Activated CD4-positive, alpha-beta T cell treated with anti-CD3 and anti-CD28 coated beads, Interleukin-10, Interleukin-2, amounts not matched to agents 100 ng/mL and 50 ng/mL, durations not matched to agents 16 hours and 8 hours (primary cell): ENCODE measurements around the gene LACRT.
A peak's percentile ranks its signal among the peaks of the same experiment; 100 is the strongest.
"Not testable (repeated sequence)": the region's sequence is repeated elsewhere in the genome, so short reads cannot be mapped to it uniquely, and the experiment has no call there.

Source experiments
- DNase-seq: peaks from one replicate; pipeline ENCODE4 v3.0.0-alpha.2; 2020

LACRT gene

GRCh38 chr12:54634795-54635194, at the start of gene LACRT:
TSS of gene LACRT (minus strand) at chr12:54634895. CDS start at chr12:54634841, 54 bp downstream.
- no peak for DNase-seq

- DNase-seq = no peak
These were observed 48.7 kb upstream of the LACRT start for GRCh38 chr12:54683398-54683797.

DNA sequence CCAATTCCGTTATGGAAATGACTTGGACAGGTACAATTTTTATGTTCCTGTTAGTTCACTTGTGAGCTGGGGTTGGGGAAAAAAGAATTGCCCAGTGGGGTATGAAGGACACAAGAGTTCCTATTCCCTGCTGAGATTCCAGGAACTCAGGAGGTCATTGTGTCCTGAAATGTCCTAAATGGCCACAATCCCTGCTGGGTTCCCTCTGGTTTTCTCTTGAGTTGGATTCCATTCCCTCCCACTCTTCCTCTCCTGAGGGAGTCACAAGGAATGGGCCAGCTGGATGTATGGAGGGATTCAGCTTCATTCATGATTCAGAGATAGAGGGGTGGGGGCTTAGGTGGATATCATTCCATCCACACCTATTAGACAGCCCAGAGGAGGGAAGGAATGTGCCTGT, 48.0 kb upstream of the LACRT start:
- no peak for DNase-seq

GRCh38 chr12:54680374-54680773, 45.7 kb upstream of the LACRT start:
- DNase-seq = peak; percentile 37

DNA sequence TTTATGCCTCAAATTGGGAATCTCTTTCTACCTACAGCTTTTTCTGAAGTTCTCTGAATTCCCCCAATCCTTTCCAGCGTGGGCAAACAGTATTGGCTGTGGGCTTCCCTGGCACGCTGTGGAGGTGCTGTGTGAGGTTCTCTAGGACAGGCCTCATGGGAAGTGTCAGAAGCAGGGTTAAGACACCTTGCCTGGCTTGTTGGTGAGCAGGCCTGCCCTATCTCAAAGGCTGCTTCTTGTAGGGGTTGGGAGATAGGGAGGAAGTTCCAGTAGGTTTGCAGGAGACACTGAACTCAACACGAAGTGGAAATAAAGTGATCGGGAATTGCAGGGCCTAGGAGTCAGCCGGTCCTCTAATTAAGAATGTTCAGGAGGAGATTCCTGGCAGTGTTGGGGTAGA, 43.4 kb upstream of the LACRT start:
- DNase-seq = no peak

DNA sequence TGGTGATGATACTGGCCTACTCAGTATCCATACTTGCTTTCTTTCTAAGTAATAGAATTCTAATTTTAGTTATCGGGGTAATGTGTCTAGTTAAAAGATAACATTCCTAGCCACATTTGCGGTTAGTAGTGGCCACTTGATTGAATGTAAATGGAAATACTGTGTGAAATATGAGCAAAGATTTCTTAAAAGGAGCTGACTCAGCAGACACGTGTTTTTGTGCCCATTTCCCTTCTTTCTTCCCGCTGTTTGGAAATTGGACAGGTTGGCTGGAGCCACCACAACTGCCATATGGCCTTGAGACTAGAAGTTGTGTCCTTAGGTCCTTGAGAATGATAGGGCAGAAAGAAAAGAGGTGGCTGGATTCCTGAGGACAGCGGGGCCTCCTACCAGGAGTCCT, 33.2 kb upstream of the LACRT start:
- no peak for DNase-seq

DNA sequence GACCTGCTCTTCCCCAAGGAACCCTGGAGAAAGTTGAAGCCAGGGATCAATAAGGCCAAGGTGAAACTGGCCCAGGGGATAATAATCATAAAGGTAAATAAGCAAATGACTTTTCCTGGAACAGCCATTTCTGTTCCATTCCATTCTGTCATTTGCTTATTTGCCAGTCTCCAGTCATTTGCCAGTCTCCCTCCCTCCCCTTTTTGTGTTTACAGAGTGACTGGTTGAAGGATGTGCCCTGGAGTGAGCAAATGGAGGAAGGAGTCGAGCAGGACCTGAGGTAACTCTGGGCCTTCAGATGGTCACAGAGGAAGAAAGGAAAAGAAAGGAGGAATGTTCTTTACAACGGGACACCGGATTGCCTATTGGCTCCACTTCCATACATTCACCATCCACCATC, 31.3 kb upstream of the LACRT start:
- no peak for DNase-seq

DNA sequence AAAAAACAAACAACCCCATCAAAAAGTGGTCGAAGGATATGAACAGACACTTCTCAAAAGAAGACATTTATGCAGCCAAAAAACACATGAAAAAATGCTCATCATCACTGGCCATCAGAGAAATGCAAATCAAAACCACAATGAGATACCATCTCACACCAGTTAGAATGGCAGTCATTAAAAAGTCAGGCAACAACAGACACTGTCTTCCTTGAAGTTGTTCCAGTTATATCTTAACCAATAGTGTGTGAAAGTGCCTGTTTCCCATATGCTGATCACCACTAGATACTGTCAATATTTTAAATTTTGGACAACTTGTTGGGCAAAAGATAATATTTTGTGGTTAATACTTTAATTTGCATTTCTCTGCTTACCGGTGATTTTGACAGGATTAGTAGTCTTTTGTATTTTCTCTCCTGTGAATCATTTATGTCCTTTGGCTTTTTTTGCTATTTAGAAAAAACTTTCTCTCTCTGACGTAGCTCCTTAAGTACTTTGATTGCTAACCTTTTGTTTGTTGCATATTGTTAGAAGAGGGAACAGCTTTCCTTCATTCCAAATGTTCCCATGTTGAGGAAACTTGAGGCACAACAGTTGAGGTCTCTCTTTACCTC, 30.4 kb upstream of the LACRT start:
- DNase-seq = not testable (repeated sequence)

- DNase-seq = no peak
These were observed 28.9 kb upstream of the LACRT start for GRCh38 chr12:54663603-54664002.

GRCh38 chr12:54662026-54662425, 27.3 kb upstream of the LACRT start:
- no peak for DNase-seq

- no peak for DNase-seq
These were observed 26.4 kb upstream of the LACRT start for GRCh38 chr12:54661048-54661447.

DNA sequence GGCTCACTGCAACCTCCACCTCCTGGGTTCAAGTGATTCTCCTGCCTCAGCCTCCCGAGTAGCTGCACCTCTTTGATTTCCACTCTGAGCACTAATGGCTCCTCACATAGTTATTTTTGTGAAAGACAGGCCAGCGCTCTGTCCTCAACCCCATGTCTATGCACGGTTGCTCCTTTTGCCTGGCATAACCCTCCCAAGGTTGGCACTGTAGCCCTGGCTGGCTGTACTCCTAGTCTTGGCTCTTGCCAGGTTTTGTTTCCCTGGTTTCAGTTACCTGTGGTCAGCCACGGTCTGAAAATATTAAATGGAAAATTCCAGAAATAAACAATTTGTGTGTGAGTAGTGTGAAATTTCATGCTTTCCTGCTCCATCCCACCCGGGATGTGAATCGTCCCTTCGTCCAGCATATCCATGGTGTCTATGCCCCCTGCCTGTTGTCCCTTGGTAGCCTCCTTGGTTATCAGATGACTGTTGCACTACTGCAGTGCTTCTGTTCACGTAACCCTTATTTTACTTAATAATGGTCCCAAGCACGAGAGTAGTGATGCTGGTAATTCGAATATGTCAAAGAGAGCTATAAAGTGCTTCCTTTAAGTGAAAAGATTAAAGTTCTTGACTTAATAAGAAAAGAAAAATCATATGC, 25.7 kb upstream of the LACRT start:
- no peak for DNase-seq

DNA sequence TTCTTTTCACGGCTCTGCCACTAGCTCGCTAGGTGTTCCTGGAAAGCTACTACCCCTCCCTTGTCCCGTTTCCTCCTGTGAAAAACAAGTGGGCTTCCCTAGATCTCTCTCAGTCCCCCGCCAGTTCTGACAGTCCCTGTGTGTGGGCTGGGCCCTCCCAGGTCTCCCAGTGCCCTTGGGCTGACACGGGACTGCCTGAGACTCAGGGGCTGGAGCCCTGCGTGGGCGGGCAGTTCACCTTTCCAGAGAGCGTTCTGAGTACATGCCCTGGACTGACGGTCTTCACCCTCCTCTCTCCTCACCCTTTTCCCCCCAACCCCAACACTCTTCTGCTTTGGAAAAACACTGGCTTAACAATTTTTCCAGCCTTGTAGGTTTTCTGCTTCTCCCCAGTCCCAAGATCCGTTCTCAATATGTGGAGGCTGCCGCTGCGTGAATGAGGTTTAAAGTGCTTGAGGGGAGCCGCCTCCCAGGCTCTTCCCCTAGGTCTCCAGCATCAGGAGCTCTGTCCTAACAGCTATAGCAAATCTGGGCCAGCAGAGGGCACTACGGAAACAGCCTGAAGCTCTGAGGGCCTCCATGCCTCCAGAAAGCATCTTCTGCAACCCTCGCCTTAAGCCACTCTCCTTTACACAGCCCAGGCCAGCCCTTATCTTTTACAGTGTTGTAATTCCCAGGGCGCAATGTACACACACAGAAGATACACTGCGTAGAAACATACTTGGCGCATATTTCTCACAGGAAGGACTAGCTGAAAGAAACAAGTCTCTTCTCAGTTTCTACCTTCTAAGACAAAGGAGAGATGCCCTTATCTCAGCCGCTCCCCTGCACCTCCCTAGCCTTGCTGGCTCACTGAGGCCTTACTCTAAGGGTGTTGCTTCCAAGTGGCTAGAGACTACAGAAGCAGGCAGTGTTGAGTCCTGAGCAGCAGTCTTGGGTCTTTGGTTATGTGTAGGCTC, 23.9 kb upstream of the LACRT start:
- peak; percentile 55 for DNase-seq

DNA sequence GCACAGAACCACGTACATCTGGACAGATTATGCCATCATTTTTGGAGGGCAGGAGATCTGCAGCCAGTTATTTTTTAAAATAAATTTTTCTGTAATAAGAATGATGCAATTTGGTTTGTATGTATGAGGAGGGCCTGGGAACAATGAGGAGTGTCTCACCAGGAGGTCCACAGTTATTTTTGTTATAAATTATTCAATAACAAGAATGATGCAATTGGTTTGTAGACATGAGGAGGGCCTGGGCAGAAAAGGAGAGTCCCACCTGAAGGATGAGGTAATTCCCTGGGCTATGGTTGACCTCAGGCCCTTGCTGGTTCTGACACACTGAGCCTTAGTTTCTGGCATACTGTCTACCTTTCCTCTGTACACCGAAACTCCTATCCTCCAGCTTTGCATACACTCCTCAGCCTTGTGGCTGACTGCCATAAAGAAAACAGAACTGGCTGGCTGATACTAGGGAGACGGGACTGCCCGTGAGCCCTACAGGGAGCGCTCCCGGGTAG, 22.5 kb upstream of the LACRT start:
- DNase-seq = no peak

DNA sequence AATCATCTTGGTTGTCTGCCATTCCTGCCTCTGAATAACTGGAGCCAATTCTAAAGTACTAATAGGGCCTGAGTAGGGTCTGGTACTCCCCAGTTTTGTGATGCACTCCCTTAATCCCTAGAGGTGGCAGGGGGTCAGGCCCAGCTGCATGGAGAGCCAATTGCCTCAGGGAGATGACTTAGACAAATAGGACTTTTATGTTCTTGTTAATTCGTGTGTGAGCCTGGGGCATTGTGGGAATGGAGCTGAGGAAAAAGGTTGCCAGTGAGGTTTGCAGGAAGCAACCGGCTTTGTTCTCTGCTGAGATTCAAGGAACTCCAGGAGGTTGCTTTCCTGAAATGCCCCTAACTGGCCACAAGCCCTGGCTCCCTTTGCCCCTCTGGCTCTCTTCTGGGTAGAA, 20.2 kb upstream of the LACRT start:
- DNase-seq = no peak

DNA sequence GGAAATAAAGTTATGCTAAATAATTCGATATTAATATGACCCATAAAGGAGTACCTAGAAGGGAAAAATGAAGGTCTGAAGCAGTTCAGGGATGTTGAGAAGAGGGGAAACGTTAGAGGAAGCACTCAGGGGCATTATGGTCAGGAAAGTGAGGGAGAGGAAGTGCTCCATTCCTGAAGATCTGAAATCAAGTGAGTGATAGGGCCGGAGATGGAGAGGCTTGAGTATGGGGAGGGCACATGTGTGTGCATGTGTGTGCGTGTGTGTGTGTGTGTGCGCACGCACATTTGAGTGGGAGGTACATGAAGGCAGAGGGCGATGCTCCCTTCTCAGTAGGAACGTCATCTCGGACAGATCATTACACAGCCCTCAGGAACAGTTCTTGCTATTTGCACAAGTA, 18.3 kb upstream of the LACRT start:
- DNase-seq = no peak

GRCh38 chr12:54650889-54651288, 16.2 kb upstream of the LACRT start:
- DNase-seq = no peak

DNA sequence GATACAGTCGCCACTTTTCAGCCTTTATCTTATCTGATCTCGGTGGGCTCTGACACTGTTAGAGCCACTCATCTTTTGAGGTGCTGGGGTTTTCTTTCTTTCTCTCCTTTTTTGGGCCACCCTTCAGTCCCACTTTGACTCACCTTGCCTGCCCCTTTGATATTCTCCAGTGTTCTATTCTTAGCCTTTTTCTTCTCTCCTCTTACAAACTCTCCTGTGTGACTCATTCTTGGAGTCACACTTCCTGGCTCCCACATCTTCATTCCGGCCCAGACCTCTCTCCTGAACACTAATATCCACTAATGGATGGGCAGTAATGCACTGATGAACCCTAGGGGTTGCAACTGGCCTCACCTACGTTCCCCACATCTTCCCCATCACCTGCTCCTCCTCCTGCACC, 15.7 kb upstream of the LACRT start:
- no peak for DNase-seq

DNA sequence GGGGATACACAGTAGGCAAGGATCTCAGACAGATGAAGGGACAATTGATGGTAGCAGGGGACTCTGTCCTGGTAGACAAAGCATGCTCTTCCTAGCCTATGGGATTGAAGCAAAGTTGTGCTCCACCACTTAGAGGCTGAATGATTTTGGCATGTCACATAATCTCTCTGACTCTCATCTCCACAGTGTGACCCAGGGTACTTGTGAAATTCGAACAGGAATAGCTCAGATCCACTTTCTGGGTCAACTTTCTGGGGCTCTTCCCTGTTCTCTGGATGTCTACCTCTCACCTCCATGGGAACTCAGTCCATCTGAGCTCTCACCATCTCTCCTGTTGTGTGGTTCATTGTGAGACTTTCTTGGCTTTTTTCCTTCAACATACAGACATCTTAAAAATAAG, 15.1 kb upstream of the LACRT start:
- no peak for DNase-seq

DNA sequence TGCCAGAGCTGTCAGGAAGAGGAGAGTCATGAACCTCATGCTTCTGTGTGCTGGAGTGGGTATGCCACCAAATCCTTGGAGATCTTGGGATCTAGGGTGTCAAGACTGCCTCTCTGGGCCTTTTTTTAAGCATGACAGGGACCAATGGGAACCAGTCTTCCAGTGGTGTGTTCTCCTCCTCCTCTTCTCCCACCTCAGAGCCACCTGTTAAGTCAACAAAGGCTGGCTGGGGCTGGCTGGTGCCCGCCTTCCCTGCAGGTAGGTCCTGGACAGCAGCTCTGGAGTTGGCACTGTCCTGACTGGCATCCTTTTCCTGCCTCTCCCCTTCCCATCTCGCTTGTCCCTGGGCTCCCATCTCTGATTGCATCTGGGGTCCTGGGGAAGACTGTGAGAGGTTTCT, 13.6 kb upstream of the LACRT start, which contains the start of gene DCD:
Gene DCD, minus strand, starts transcription at position 101 of the 400 bp plus-strand sequence. Its CDS starts 62 bp downstream, at position 39.
- no peak for DNase-seq

DNA sequence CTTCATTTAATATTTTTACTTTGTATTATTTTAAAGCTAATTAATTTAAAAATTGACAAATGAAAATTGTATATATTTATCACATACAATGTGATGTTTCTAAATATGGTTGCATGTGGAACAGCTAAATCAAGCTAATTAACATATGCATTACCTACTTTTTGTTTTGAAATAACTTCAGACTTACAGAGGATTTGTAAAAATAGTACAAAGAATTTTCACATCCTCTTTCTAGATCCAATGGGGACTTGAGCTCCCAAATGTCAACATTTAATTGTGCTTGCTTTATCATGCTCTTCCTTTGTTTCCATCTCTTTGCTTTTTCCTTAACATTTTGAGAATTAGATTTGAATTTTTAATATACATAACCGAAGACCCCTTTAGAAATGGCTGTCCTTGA, 6.9 kb upstream of the LACRT start:
- DNase-seq = no peak

- DNase-seq = no peak
These were observed 6.4 kb upstream of the LACRT start for GRCh38 chr12:54641089-54641488.

DNA sequence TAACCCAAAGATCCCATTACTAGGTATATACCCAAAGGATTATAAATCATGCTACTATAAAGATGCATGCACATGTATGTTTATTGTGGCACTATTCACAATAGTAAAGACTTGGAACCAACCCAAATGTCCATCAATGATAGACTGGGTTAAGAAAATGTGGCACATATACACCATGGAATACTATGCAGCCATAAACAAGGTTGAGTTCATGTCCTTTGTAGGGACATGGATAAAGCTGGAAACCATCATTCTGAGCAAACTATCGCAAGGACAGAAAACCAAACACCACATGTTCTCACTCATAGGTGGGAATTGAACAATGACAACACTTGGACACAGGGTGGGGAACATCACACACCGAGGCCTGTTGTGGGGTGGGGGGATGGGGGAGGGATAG, 4.4 kb upstream of the LACRT start:
- not testable (repeated sequence) for DNase-seq
